SH-SY5Y (cell line): ENCODE measurements around the gene MUC5AC.

Experiments used
- GATA2 ChIP-seq: IDR thresholded peaks from 2 replicates; pipeline ENCODE4 v1.6.1; 2011; ENCODE audit warnings: mild to moderate bottlenecking, low read depth, low read length
- GATA3 ChIP-seq: IDR thresholded peaks from 2 replicates; pipeline ENCODE4 v1.6.1; 2011; ENCODE audit warnings: low read depth, mild to moderate bottlenecking, low read length, moderate library complexity

DNA sequence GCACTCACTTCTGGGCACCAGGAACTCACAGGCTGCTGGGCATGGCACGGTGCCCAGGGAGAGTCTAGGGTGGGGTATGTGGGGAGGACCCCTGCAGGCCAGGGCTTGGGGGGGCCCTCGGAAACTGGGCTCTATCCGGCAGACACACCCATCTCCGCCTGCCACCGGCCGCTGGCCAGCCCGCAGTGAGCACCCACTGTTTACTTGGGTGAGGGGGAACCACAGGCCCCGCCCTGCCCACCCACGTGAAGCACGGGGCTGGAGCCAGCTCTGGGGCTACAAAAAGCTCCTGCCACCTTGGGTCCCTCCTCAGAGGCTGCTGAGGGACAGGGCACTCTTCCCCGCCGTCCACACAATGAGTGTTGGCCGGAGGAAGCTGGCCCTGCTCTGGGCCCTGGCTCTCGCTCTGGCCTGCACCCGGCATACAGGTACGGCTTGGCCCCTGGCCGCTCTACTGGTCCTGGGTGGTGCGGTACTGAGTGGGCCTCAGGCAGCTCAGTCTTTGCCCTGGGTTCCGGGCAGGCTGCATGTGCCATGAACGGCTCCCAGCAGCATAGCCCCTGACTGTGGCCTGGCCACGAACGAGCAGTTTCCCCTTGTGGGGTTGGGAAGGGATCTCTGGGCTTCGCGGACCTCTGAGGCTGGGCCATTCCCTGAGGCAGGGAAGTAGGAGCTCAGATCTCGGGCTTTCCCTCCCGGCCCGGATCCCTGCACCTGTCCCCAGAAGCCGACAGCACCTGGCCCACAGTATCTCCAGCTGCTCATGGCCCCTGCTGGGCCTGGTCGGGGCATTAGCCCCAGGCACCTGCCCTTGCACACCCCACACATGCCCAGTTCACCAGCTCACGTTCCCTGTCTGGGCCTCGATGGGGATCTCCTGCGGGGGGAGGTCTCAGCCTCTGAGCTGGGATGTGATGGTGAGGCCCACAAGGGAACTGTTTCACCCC is at the start of gene MUC5AC:
- TF ChIP-seq GATA2 (no peak), GATA3 (no peak)
